Spleen (tissue), 11 donors: ENCODE data around the gene RNFT2. TPM values are rescaled to one million over a fixed set of nuclear protein-coding genes. Genes with fewer than 3 reads are reported as not detected.

Source experiments
- DNase-seq: peaks from one replicate; pipeline ENCODE4 v3.0.0-alpha.2; 2020
- H3K27ac ChIP-seq, 8 donors: fragments of 200-600 bp; sonication (generic) in 7 of 8; 1 replicate in 4 of 8; 2 replicates in 4 of 8; pipeline versions ENCODE4 v1.5.0 to v1.8.0; 2016 to 2021; ENCODE audit warnings: inconsistent platforms in 4 of 8, mild to moderate bottlenecking in 4 of 8, moderate library complexity in 1 of 8
- H3K27me3 ChIP-seq, 7 donors: fragments of 200-600 bp; sonication (generic) in 6 of 7; replicated peaks in 1 of 7; 1 replicate in 4 of 7; 2 replicates in 3 of 7; pipeline versions ENCODE4 v1.5.0 to v1.8.0; 2016 to 2021; ENCODE audit warnings: inconsistent platforms in 3 of 7, mild to moderate bottlenecking in 1 of 7
- H3K36me3 ChIP-seq, 6 donors: fragments of 200-600 bp; sonication (generic) in 5 of 6; 1 replicate in 4 of 6; 2 replicates in 2 of 6; pipeline versions ENCODE4 v1.5.0 to v1.8.0; 2016 to 2021; ENCODE audit warnings: inconsistent platforms in 2 of 6
- H3K4me1 ChIP-seq, 6 donors: fragments of 200-600 bp; sonication (generic) in 5 of 6; 1 replicate in 3 of 6; 2 replicates in 3 of 6; pipeline versions ENCODE4 v1.5.0 to v1.8.0; 2016 to 2021; ENCODE audit warnings: inconsistent platforms in 3 of 6
- H3K4me3 ChIP-seq, 8 donors: fragments of 200-600 bp; sonication (generic) in 7 of 8; 1 replicate in 4 of 8; 2 replicates in 4 of 8; pipeline versions ENCODE4 v1.5.0 to v1.8.0; 2016 to 2021; ENCODE audit warnings: inconsistent platforms in 4 of 8, mild to moderate bottlenecking in 4 of 8, moderate library complexity in 2 of 8
- H3K9me3 ChIP-seq, 8 donors: fragments of 200-600 bp; sonication (generic) in 7 of 8; 1 replicate in 4 of 8; 2 replicates in 4 of 8; pipeline versions ENCODE4 v1.5.0 to v1.8.0; 2016 to 2021; ENCODE audit warnings: inconsistent platforms in 4 of 8
- POLR2A ChIP-seq, 3 donors: fragments of 450-650 bp; IDR thresholded peaks; one replicate each; pipeline ENCODE4 v1.5.1; 2017; ENCODE audit warnings: antibody characterized with exemption in 3 of 3, mild to moderate bottlenecking in 1 of 3
- POLR2AphosphoS5 ChIP-seq, 3 donors: sonication (generic); formaldehyde crosslinking; IDR thresholded peaks; one replicate each; pipeline ENCODE4 v1.5.1; 2017; ENCODE audit warnings: antibody characterized with exemption in 3 of 3
- WGBS, 5 donors: extraction: QIAGEN DNeasy Blood & Tissue Kit in 3 of 5; methylation state at CpG; one replicate each; pipeline versions ENCODE4 v1.1.5 to v1.1.7; 2013 to 2018; 5-methylcytosine and 5-hydroxymethylcytosine counted together
- intact Hi-C: fragments of 100-400 bp; cut with DNase I; formaldehyde crosslinking; loops from one replicate; pipeline ENCODE4 v1.15.0; 2023; ENCODE audit warnings: low total_unique reads
- polyA plus RNA-seq, 3 donors: library from polyadenylated mRNA; stranded (reverse); fragments of 200-250 nt; gene quantifications; one replicate each; pipeline ENCODE4 v1.2.1, GENCODE V29; 2013
- total RNA-seq, 7 donors: library from RNA; depleted of rRNA in 3 of 7; stranded (reverse); fragments of >200 nt in 3 of 7; fragmentation: NEBNext Ultra II Directional in 4 of 7; extraction: Animal tissue kit (Norgen Biotek cat#: 25700) in 4 of 7; gene quantifications; one replicate each; pipeline versions ENCODE4 v1.1.0 to v1.2.1, GENCODE V29; 2016 to 2021
- TF ChIP-seq, protein P1 (sequence below), 11 experiments: fragments of 200-600 bp in 7 of 11; fragments of 450-650 bp in 4 of 11; sonication (generic) in 4 of 11; IDR thresholded peaks in 8 of 11; conservative IDR thresholded peaks in 3 of 11; 1 replicate in 7 of 11; 2 replicates in 4 of 11; pipeline versions ENCODE4 v1.4.0 to v1.8.0; 2016 to 2021; ENCODE audit warnings: antibody characterized with exemption in 11 of 11, inconsistent platforms in 4 of 11, mild to moderate bottlenecking in 1 of 11
- donor health status: healthy with polysubstance abuse.
- donor health status: DM: no; HTN: no; CAD: no; lungs with moderate emphysema.
- donor health status: DM: no; HTN: no; CAD: no.
- donor health status: Bipolar disorder and iron deficiency.
- donor health status: healthy.
- donor health status: DM: no; HTN: no; CAD: no.
- donor health status: DM: yes; HTN: yes; CAD: no.

Gene RNFT2
- total and polyA plus RNA-seq, 10 donors = 1.9 to 6.0 (median 3.8) TPM

DNA sequence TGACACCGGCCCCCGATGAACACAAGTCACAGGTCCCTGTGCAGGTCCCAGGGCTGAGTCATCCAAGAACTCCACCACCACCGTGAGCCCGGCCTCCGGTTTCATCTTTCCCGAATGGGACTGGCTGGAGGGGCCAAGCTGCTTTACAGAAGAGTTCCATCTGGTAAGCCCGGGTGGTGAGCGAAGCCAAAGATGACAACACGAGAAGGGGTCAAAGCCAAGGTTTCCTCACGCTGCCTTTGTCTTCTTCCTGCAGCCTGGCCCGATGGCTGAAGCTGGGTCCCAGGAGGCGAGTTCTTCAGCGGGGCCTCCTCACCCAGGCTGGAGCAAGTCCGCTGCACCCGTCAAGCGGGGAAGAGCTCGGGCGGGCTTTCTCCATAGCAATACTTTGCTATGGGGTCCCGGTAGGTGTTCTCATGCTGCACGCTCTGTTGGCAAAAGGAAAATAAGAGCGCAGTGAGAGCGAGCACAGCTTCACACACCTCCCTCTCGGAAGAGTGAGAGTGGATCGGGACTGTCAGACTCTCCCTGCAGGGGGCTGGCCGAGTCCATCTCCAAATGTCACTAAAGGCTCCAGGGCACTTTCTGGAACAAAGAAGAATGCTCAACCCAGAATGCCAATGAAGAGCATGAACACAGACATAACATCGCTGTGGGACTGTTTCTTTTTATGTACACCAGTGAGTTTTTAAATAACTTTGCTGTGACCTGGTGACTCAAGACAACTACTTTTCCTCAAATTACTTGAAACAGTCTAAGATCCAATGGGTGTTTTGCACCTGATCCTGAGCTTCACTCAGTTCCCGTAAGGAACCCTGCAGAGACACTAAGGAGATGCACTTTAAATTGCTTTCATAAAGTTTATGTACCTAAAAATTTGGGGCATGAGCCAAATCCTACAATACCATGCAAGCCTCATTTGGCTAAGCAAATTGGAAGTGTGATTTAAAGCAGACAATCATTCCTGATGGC lies 20.4 kb upstream of the RNFT2 start:
- 88 to 95% (median 93%) methylated on average over 27 of the region's 27 CpGs for WGBS, 5 donors
- no peaks in the 10 kb centered on the region for H3K4me1 ChIP-seq
- peaks cover 0 to 91% (median 60%) of the 10 kb centered on the region in 6 donors for H3K36me3 ChIP-seq
- no peak for DNase-seq
- no peaks in the 10 kb centered on the region for H3K27me3 ChIP-seq
- intact Hi-C loops = no loop called here
- no peaks in the 10 kb centered on the region for H3K9me3 ChIP-seq
- no peak overlapping the region for H3K4me3 ChIP-seq
- H3K27ac ChIP-seq = no peak overlapping the region
- TF ChIP-seq, protein P1, sequence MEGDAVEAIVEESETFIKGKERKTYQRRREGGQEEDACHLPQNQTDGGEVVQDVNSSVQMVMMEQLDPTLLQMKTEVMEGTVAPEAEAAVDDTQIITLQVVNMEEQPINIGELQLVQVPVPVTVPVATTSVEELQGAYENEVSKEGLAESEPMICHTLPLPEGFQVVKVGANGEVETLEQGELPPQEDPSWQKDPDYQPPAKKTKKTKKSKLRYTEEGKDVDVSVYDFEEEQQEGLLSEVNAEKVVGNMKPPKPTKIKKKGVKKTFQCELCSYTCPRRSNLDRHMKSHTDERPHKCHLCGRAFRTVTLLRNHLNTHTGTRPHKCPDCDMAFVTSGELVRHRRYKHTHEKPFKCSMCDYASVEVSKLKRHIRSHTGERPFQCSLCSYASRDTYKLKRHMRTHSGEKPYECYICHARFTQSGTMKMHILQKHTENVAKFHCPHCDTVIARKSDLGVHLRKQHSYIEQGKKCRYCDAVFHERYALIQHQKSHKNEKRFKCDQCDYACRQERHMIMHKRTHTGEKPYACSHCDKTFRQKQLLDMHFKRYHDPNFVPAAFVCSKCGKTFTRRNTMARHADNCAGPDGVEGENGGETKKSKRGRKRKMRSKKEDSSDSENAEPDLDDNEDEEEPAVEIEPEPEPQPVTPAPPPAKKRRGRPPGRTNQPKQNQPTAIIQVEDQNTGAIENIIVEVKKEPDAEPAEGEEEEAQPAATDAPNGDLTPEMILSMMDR (IDR thresholded peaks at IDR 0.05 in 8 of 11, conservative IDR thresholded peaks at IDR 0.05 in 3 of 11) = no peak
- TF ChIP-seq POLR2A (IDR thresholded peaks at IDR 0.05) = no peak
- no peak for TF ChIP-seq POLR2AphosphoS5 (IDR thresholded peaks at IDR 0.05)

DNA sequence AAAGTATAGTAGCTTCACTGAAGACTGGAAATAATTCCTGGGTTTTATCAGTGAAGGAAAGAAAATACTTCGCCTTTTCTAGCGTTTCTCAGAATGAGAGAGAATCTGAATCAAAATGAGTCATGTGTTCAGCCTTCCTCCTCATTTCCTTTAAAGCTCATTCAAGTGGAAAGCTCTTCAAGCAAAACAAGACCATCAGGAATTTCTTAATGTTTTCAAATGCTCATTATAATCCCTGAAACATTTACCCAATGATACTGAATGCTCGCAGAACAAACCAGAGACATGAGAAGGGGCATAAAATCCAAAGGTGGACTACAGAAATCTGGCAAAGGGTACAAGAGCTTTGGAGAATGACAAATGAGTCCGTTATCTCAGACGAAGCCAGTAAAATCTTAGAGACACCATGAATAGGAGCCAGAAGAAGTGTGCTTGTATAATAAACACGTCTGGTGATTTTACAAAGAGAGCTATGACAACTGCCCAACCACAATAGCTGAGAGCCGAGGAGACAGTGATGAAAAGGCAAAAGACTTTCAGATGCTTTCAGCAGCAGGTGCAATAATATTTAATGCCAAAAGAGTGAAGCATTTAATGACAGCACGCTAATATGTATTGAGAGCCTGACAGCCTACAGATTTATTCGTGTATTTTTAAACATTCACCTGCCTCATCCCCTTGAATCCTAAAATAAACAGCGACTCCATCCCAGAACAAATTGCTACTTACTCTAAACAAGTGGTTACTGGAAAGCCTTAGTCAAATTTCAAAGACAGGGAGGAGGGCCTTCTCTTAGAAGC lies 19.3 kb upstream of the RNFT2 start:
- Histone ChIP-seq H3K4me1 (no peaks in the 10 kb centered on the region), H3K27me3 (no peaks in the 10 kb centered on the region), H3K27ac (no peak overlapping the region), H3K9me3 (no peaks in the 10 kb centered on the region), H3K36me3 (peaks cover 0 to 97% (median 60%) of the 10 kb centered on the region in 6 donors), H3K4me3 (no peak overlapping the region)
- TF ChIP-seq, protein P1 (IDR thresholded peaks at IDR 0.05 in 8 of 11, conservative IDR thresholded peaks at IDR 0.05 in 3 of 11) = no peak
- TF ChIP-seq POLR2AphosphoS5 (IDR thresholded peaks at IDR 0.05) (no peak), POLR2A (IDR thresholded peaks at IDR 0.05) (no peak)
- WGBS, 5 donors = 74 to 88% (median 84%) methylated on average over 10 of the region's 10 CpGs
- intact Hi-C loops = no loop called here
- no peak for DNase-seq

DNA sequence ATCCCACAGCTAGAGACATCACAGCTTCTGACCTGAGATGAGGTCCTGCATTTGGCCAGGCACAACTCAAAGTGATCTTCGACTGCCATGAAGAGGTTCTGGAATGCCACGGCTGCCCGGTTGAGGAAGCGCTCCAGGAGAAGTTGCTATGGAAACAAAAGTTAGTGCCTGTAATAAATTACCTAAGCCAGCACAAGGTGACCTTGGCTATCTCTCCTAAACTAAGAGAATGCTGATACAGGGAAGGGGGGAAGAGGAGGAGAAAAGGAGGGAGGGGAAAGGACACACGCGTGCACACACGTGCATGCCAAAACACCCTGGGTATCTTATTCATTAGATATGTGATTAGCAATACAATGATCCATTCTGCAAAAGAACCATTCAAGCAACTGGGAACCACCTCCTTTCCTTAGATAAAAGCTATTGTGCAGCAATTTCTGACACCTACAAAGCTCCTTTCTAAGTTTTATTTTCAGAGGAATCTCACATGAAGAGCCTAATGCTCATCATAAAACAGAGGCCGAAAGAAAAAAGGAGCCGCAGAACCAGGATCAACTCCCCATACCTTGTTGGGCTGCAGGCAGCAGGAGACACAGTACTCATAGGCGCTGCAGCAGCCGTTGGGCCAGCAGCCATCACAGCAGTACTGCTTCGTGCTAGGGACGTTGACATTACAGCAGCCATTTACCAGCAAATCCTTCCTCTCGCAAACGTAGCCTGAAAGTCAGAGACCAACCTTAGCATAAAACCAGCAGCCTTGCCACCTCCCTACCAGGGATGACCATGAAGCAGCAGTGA lies 18.2 kb upstream of the RNFT2 start:
- peaks cover 0 to 2% (median 0%) of the 10 kb centered on the region in 6 donors for H3K4me1 ChIP-seq
- no peak overlapping the region for H3K4me3 ChIP-seq
- H3K27me3 ChIP-seq = no peaks in the 10 kb centered on the region
- intact Hi-C loops = no loop called here
- TF ChIP-seq, protein P1 (IDR thresholded peaks at IDR 0.05 in 8 of 11, conservative IDR thresholded peaks at IDR 0.05 in 3 of 11) = no peak
- TF ChIP-seq POLR2A (IDR thresholded peaks at IDR 0.05) (no peak), POLR2AphosphoS5 (IDR thresholded peaks at IDR 0.05) (no peak)
- no peak for DNase-seq
- H3K9me3 ChIP-seq = no peaks in the 10 kb centered on the region
- H3K27ac ChIP-seq = no peak overlapping the region
- peaks cover 0 to 89% (median 58%) of the 10 kb centered on the region in 6 donors for H3K36me3 ChIP-seq
- 87 to 91% (median 90%) methylated on average over 15 of the region's 15 CpGs for WGBS, 5 donors
